ENCODE measurements around the gene H3-3A.
A peak's percentile ranks its signal among the peaks of the same experiment; 100 is the strongest.
"Not testable (repeated sequence)": the region's sequence is repeated elsewhere in the genome, so short reads cannot be mapped to it uniquely, and the experiment has no call there.

Gene H3-3A

DNA sequence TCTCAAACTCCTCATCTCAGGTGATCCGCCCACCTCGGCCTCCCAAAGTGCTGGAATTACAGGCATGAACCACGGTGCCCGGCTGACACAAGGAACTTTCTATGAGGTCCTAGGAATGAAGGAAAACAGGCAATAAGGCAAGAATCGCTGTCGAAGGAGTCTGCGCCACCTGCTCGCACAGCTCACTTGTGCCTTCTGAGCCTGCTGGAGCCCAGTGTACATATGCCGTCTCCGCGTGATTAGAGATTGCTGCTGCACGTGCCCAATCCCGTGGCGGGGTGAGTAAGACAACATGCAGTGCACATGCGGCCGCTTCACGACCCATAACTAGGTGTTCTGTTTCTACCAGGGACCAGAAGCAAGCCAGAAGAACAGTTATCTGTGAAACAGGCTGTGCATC, 24.3 kb downstream of the H3-3A start:
- DNase-seq = no peak

- DNase-seq = no peak
These were observed 28.9 kb downstream of the H3-3A start for GRCh38 chr1:226091461-226091860.

DNA sequence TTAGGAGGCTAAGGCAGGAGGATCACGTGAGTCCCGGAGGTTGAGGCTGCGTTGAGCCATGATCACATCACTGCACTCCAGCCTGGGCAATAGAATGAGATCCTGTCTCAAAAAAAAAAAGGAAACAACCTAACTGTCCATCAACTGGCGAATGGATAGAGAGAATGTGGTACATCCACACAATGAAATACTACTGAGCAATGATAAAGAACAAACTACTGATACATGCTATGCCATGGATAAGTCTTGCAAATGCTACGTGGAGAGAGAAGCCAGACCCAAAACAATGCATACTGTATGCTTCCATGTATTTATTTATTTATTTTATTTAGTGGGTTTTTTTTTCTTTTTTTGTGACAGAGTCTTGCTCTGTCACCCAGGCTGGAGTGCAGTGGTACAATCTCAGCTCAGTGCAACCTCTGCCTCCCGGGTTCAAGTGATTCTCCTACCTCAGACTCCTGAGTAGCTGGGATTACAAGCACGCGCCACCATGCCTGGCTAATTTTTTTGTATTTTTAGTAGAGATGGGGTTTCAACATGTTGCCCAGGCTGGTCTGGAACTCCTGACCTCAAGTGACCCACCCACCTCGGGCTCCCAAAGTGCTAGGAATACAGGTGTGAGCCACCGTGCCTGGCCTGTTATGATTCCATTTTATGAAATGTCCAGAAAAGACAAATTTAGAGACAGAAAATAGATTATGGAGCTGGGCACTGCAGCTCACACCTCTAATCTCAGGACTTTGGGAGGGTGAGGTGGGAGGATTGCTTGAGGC, 29.7 kb downstream of the H3-3A start:
- DNase-seq = not testable (repeated sequence)

GRCh38 chr1:226092965-226093364, 30.4 kb downstream of the H3-3A start:
- no peak for DNase-seq

GRCh38 chr1:226093621-226094020, 31.1 kb downstream of the H3-3A start:
- no peak for DNase-seq

GRCh38 chr1:226094451-226094850, 31.9 kb downstream of the H3-3A start:
- DNase-seq = no peak

DNA sequence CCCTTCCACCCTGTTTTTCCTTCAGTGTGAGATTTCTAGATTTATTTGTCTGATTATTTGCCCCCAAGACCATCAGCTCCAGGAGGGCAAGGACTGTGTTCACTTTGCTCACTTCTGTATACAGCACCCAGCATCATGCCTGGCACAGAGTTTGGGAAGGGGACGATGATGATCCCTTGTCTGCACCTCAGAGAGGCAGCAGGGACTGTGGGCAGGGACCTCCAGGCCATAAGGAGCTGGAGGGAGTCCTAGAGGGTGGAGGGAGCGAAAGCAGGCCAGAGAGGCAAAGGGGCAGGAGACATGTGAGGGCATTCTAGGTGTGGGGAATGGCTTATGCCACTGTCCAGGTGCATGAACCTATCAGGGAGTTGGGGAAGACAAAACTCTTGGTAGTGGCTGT, 32.8 kb downstream of the H3-3A start:
- DNase-seq = no peak

DNA sequence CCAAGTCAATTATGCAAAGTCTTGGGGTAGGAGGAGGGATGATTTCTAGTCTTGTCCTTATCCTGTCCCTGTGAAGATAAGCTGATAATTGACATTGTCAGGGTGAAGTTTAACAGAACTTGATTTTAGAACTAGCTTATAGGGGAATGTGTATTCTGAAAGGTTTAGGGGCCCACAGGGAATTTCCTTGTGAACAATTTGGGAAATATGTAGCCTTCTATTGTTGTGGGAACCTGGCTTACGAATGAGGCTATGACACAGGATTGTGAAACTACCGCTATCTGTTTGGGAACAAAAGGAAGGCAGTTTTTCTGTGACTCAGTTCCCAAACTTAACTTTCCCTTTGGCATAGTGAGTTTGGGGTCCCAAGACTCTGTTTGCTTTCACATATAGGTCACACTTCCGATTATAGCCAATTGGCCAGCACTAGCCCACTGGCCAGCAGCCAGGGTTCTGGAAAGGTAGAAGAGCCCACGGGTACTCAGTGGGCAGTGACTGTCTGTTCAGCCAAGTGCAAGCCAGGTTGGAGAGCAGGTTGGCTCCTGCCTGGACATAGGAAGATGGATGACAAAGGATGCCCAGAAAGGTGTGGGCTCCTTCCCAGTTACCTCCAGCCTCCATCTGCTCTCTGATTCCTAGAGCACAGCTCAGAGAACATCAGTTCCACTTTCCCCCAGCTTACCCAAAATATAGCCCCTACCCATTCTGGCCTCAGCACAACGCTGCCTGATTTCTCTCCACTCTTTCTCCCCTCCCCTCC, 35.5 kb downstream of the H3-3A start:
- no peak for DNase-seq

GRCh38 chr1:226098870-226099835, 36.6 kb downstream of the H3-3A start:
- DNase-seq = no peak

GRCh38 chr1:226100436-226101391, 38.2 kb downstream of the H3-3A start:
- peak; percentile 57 for DNase-seq

DNA sequence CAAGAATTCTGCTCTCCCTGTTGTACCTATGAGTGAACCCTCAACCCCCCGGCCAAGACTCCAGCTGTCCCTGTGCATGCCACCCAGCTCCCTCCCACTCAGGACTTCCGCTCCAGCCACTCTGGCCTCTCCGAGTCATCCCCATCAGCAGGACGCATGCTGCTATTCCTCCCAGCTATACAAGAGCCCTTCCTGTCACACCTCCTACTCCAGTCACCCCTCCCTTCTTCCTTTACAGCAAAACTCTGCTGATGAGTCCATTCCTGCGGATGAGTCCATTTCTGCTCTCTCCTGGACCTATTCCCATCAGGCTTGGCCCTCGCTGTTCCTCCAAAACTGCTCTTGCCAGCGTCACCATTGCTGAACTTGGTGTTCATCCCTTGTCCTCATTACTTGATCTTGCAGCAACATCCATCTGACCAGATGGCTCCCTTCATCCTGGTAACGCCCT, 42.2 kb downstream of the H3-3A start:
- no peak for DNase-seq

DNA sequence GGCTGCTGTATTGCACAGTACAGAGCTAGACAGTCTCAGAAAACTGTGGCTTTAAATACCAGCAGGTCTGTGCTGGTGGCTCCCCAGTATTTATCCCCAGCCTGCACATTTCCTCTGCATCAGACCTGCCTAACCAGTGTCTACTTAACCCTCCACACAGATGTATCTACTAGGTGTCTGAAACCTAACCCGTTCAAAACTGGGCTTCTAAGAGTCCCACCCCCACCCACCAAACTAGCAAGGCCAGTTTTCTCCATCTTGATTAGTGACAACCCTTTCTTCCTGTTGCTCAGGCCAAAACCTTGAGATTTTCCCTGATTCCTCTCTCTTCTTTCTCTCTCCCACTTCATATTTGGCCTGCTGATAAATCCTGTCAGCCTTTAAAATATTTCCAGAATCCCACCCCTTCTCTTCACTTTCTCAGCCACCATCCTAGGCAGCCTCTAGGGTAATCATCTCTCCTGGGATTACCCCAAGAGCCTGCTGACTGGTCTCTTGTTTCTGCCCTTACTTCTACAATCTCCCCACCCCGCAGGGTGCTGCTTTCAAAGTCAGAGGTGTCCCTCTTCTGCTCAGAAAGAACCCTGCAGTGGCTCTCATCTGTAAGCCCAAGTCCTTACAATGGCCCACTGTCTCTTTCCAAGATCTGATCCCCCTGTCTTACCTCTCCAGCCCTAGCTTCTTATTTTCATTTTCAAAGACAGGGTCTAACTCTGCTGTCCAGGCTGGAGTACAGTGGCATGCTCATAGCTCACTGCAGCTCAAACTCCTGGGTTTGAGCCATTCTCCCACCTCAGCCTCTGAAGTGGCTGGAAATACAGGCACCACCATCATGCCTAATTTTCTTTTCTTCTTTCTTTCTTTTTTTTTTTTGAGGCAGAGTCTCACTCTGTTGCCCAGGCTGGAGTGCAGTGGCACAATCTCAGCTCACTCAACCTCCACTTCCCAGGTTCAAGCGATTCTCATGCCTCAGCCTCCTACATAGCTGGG, 45.2 kb downstream of the H3-3A start:
- no peak for DNase-seq

GRCh38 chr1:226108935-226109828, 46.7 kb downstream of the H3-3A start:
- DNase-seq = no peak

DNA sequence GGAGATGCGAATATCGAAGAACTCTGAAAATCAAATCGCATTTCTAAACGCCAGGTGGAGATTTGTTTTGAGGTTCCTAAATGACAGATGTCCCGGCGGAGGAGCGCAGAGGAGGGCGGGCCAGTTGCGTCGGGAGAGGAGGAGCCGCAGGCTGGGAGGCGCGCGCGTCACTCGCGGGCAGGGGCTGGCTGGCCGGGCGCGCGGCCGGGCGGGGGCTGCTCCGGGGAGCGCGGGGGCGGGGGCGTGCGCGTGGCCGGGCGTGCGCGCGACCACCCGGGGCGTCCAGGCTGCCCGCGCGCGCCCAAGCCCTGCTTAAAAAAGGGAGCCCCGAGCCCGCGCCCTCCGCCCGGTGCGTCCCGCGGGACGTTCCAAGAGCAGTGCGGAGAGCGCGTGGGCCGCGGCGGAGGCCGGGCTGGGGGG, 47.3 kb downstream of the H3-3A start:
- peak; percentile 90 for DNase-seq

- peak; percentile 73 for DNase-seq
These were observed 48.0 kb downstream of the H3-3A start for GRCh38 chr1:226110249-226111097.

GRCh38 chr1:226111098-226111882, 48.8 kb downstream of the H3-3A start:
- DNase-seq = no peak

- no peak for DNase-seq
These were observed 49.4 kb downstream of the H3-3A start for GRCh38 chr1:226111883-226112261.

DNA sequence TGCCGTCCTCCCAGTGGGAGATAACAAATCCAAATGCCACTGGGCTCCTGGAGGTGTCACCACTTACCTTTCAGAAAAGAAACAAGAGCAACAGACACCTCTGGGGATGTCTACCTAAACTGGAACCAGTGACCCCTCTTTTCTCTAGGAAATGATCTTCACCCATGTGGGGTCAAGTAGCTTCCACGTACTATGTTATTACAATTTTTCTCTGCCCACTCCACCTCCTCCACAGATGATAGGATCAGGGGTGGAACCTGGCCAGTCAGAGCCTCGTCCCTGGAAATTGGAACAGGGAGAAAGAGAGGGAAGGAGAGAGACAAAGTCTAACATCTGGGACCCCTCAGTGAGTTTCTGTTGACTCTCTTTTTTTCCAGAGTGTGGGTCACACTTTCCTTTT, 50.1 kb downstream of the H3-3A start:
- DNase-seq = no peak
